HG03460 (cell line): ENCODE measurements around the gene STYXL1.
"Not testable (repeated sequence)": the region's sequence is repeated elsewhere in the genome, so short reads cannot be mapped to it uniquely, and the experiment has no call there.

Experiments used
- ATAC-seq: cut with Tn5 transposase; IDR thresholded peaks from one replicate; pipeline ENCODE4 v1.9.1; 2021; ENCODE audit not compliant: unreplicated experiment

The STYXL1 gene

GRCh38 chr7:76066716-76067503, 19.1 kb upstream of the STYXL1 start:
- no peak for ATAC-seq

DNA sequence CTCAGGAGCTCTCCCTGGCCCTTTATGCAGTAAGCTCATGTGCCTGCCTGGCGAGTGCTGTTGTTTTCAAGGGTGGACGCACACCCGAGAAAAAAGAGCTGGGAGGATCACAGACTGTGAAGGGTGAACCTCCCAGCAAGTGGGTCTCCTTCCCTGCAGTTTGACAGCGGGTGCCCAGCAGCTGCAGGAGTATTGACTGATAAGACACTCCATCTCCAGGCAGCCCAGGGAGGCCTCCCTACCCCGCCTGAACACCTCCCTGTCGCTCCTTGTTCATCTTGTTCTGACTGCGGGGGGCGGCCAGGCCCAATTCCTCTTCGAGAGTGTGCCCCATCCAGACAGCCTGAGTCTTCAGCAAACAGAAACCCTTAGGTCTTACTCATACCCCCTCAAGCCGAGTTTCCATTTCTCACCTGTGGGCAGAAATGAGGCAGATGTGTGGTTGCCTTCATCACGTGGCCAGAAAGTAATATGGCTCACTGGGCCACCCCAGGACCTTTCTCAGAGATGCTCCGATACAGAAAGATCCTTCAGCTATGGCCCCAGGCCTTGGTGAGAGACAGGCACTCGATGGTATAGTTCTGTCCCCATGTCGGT, 17.3 kb upstream of the STYXL1 start:
- no peak for ATAC-seq

DNA sequence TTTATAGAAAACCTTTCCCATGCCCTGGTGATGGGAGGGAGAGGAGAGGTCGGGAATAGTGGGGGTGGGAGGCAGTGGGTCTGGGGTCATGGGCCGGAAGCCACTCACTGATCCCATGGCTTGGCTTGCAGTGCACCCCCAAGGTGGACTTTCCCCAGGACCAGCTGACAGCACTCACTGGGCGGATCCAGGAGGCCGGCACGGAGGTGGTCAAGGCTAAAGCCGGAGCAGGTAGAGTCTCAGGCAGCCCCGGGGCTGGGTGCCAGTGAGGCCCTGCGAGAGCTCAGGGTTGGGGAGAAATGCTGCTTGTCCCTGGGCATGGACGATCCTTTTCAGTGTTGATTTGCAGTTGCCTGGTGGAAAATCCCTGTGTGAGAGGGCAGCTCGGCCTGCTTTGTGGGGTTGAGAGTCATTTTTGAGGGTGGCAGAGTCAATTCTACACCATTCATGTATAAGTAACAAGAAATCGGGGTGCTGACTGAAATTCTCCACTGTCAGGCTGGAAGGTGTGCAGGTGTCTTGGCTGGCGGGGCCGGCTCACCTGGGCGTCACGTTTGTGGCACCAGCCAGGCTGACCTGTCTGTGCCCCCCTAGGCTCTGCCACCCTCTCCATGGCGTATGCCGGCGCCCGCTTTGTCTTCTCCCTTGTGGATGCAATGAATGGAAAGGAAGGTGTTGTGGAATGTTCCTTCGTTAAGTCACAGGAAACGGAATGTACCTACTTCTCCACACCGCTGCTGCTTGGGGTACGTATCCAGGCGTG, 16.6 kb upstream of the STYXL1 start:
- ATAC-seq = no peak

DNA sequence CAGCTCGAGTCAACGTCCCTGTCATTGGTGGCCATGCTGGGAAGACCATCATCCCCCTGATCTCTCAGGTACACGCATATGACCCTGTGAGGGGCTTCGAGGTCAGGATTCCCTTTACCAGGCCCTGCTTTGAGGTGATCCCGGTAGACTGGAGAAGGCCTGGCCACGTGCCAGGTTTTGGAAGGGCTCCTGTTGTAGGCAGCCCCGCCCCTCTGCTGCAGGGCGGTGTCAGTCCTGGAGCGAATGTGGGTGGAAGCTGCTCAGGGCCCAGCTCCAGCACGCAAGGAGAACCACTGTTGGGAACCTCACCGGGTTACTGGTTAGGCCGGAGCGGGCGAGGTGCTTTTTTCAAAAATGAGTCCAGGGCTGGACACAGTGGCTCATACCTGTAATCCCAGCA, 15.7 kb upstream of the STYXL1 start:
- no peak for ATAC-seq

DNA sequence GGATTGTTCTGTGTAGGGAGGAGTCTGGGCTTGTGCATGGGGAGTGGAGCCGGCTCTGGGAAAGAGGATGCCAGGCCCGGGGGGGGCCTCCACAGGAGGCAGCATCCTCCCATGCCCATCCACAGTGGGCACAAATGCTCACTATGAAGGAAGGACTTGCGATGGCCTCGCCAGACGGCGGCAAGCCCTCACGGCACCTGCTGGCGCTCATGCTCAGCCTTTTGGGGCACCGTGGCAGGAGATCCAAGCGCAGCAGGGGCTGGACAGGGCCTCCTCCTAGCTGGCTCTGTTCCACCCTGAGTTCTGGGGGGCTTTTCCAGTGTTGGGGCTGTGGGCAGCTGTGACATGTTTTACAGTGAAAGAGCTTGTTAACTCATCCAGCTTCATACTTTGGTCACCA, 15.3 kb upstream of the STYXL1 start:
- no peak for ATAC-seq

- no peak for ATAC-seq
Measured at GRCh38 chr7:76062254-76062653, 14.5 kb upstream of the STYXL1 start.

DNA sequence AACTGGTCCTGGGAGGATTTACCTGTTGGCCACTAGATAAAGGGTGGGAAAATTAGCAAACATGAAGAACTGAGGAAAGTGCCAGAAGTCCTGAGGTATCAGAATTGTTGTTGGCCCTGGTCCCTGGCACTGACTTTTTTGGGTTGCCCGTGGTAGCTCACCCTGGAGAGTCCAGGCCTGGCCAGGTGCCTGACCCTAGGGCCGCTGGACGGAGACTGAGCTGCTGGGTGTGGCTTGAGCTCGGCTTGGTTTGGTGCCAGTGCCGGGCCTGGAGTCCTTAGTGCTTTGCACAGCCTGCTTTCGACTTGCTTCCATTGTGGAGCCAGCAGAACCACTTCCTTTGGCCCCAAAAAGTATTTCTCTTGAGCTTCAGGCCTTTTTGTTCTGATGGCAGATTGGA, 13.0 kb upstream of the STYXL1 start:
- no peak for ATAC-seq

DNA sequence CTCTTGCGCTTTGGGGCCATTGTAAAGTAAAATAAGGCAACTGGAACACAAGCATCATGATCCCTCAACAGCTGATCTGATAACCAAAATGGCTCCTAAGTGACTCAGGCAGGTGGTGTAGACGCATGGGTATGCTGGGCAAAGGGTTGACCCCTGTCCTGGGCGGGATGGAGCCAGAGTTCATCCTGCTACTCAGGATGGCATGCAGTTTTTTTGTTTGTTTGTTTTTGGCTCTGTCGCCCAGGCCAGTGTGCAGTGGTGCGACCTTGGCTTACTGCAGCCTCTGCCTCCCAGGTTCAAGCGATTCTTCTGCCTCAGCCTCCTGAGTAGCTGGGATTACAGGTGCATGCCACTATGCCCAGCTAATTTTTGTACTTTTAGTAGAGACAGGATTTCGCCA, 10.9 kb upstream of the STYXL1 start:
- ATAC-seq = not testable (repeated sequence)

DNA sequence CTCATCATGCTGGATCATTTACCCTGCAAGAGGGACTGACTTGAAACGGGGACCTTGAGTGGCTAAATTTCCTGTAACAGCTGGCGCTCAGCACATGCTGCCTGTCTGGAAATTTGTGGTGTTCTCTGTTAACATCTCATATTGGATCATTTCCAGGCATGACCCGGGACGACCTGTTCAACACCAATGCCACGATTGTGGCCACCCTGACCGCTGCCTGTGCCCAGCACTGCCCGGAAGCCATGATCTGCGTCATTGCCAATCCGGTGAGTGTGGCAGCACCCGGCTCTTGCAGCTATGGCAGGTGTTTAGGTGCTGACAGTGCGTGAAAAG, 10.0 kb upstream of the STYXL1 start:
- no peak for ATAC-seq

- ATAC-seq = no peak
Measured at GRCh38 chr7:76057103-76057812, 9.5 kb upstream of the STYXL1 start.

DNA sequence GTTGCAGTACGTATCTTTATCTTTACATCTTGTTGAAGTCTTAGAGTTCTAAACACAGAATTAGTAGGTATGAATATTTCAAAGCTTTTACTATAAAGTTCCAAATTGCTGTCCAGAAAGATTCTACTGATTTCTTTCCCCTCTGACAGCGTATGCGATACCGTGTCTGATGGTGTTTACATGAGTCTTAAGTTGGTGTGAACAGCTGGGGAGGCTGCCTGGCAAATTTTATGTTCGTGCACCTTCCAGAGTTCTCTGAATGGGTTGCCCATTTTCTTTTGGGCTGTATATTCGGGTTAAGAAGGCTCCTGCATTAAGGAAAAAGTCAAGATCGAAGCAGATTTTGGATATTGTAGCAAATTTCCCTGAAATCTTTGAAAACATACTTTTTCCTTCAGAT, 8.4 kb upstream of the STYXL1 start:
- no peak for ATAC-seq

- no peak for ATAC-seq
Measured at GRCh38 chr7:76054123-76055120, 6.6 kb upstream of the STYXL1 start.

DNA sequence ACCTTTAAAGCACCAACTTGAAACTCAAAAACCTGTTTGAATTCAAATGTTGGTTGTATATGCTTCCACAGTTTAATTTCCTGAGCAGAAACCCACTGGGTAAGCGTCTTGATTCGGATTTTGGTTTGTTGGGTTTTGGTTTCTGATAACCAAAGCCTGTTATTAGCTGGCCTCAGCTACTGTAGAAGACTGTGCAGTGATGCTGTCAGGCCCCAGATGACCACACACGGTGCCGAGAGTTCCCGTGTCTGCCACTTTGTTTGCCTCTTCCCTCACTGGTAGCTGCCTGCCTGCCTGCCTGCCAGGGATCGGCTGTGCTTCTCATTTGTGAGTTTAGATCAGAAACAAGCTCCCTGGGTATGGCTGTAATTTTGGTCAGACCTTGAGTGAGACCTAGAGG, 5.7 kb upstream of the STYXL1 start:
- no peak for ATAC-seq

DNA sequence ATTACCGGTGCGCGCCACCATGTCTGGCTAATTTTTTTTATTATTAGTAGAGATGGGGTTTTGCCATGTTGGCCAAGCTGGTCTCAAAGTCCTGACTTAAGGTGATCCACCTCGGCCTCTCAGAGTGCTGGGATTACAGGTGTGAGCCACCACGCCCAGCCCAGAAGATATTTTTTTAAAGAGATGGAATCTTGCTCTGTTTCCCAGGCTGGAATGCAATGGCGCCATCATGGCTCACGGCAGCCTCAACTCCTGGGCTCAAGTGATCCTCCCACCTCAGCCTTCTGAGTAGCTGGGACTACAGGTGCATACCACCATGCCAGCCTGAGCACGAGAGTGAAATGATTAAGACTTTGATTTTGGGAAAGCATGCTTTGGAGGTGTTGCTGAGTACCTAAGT, 4.9 kb upstream of the STYXL1 start:
- not testable (repeated sequence) for ATAC-seq

GRCh38 chr7:76051840-76052239, 4.0 kb upstream of the STYXL1 start:
- no peak for ATAC-seq

GRCh38 chr7:76050545-76050944, 2.7 kb upstream of the STYXL1 start:
- ATAC-seq = no peak

- ATAC-seq = no peak
Measured at GRCh38 chr7:76049295-76049694, 1.5 kb upstream of the STYXL1 start.

- no peak for ATAC-seq
Measured at GRCh38 chr7:76048668-76048988, 828 bp upstream of the STYXL1 start.

GRCh38 chr7:76047305-76047810, 442 bp downstream of the STYXL1 start:
- ATAC-seq = no peak

DNA sequence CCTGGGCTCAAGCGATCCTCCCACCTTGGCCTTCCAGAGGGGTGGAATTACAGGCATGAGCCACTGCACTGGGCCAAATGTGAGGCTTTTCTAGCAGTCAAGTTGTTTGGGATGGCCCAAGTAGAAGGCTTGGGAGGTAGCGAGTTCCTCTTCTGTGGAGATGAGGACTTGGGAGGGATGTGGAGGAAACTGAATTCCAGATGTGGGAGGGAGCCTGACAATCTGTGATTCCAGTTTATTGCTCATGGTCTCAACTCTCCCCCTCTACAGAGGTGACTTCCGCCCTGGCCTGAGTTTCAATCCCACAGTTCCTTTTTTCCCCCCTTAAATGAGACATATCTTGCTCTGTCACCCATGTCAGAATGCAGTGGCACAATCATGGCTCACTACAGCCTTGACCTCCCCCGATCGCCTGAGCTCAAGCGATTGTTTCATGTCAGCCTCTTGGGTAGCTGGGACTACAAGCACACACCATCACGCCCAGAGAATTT, 3.4 kb downstream of the STYXL1 start:
- ATAC-seq = no peak
